CD4-positive, alpha-beta T cell treated with Interferon alpha-2 for 1 hour (primary cell): Measurements from ENCODE around the gene SH3GL1.

Experiments
- DNase-seq, 2 donors: peaks; one replicate each; pipeline ENCODE4 v3.0.0-alpha.2; 2020 to 2022

The SH3GL1 gene

DNA sequence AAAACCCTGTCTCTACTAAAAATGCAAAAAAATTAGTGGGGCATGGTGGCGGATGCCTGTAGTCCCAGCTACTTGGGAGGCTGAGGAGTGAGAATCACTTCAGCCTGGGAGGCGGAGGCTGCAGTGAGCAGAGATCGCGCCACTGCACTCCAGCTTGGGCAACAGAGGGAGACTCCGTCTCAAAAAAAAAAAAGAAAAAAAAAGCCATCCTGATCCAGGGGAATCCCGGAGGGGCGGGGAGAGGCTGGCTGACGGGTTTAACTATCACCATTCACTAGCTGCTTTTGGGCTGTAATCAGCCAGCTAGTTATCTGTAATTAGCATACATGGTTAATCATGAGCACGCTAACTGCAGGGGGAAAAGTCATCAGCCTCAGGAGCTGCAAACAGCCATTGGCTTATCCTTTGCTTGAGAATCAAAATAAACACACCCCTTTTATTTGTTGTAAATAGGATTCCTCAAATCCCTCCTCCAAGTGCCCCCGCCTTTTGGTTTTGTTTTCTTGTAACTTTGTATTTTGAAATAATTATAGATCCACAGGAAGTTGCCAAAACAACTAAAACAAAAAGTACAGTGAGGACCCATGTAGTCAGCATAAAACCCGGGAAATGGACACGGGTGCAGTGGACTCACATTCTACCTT is 86.4 kb downstream of the SH3GL1 start:
- no peak for DNase-seq
